HG02970 (cell line): ENCODE data around the gene PON3.

Source experiments
- ATAC-seq: cut with Tn5 transposase; IDR thresholded peaks from one replicate; pipeline ENCODE4 v1.9.1; 2021; ENCODE audit warnings: mild to moderate bottlenecking, moderate library complexity, moderate number of reproducible peaks; ENCODE audit not compliant: unreplicated experiment, low FRiP score

PON3 gene

GRCh38 chr7:95396136-95397032 is at the start of gene PON3:
PON3 (minus strand) TSS chr7:95396375; CDS start chr7:95396350, 25 bp downstream.
- ATAC-seq: no peak

GRCh38 chr7:95444796-95445195 is 48.6 kb upstream of the PON3 start:
- ATAC-seq: no peak

GRCh38 chr7:95441042-95441823 is 45.1 kb upstream of the PON3 start:
- no peak for ATAC-seq

GRCh38 chr7:95440394-95441038 is 44.3 kb upstream of the PON3 start:
- no peak for ATAC-seq

- no peak for ATAC-seq
Observed at GRCh38 chr7:95436407-95436806, 40.2 kb upstream of the PON3 start.

- ATAC-seq: no peak
Observed at GRCh38 chr7:95435422-95435780, 39.2 kb upstream of the PON3 start.

- peak; percentile 96 for ATAC-seq
Observed at GRCh38 chr7:95434557-95435421, 38.6 kb upstream of the PON3 start, which contains the start of gene PON2. PON2 (minus strand) TSS chr7:95435028; CDS start chr7:95434951, 77 bp downstream.

GRCh38 chr7:95433952-95434556 is 37.9 kb upstream of the PON3 start:
- ATAC-seq: no peak

GRCh38 chr7:95433129-95433528 is 37.0 kb upstream of the PON3 start:
- no peak for ATAC-seq

GRCh38 chr7:95432606-95433005 is 36.4 kb upstream of the PON3 start:
- no peak for ATAC-seq

- no peak for ATAC-seq
Observed at GRCh38 chr7:95430864-95431263, 34.7 kb upstream of the PON3 start.

GRCh38 chr7:95429241-95429990 is 33.2 kb upstream of the PON3 start:
- no peak for ATAC-seq

GRCh38 chr7:95427914-95428516 is 31.8 kb upstream of the PON3 start:
- ATAC-seq: no peak

GRCh38 chr7:95427166-95427565 is 31.0 kb upstream of the PON3 start:
- ATAC-seq: no peak

GRCh38 chr7:95425694-95426093 is 29.5 kb upstream of the PON3 start:
- no peak for ATAC-seq

- ATAC-seq: no peak
Observed at GRCh38 chr7:95424716-95425115, 28.5 kb upstream of the PON3 start.

- ATAC-seq: no peak
Observed at GRCh38 chr7:95421847-95422444, 25.8 kb upstream of the PON3 start.
